ENCODE measurements around the gene SIGLEC11.
"Not testable (repeated sequence)": the region's sequence is repeated elsewhere in the genome, so short reads cannot be mapped to it uniquely, and the experiment has no call there.

The SIGLEC11 gene

GRCh38 chr19:49927526-49928264 lies 33.3 kb downstream of the SIGLEC11 start:
- Histone ChIP-seq H3K4me3 (ENCODE audit: low read length) (no peak overlapping the region), H3K36me3 (ENCODE audit: control insufficient read depth, insufficient read depth, low read length) (peaks cover 12% of the 10 kb centered on the region), H3K4me1 (ENCODE audit: control insufficient read depth, insufficient read depth, low read length) (peaks cover 5% of the 10 kb centered on the region), H3K27ac (ENCODE audit: low read depth, low read length) (no peak overlapping the region), H3K9ac (ENCODE audit: low read length) (no peak overlapping the region), H3K27me3 (ENCODE audit: control insufficient read depth, insufficient read depth, low read length) (no peaks in the 10 kb centered on the region)

GRCh38 chr19:49926515-49926914 lies 34.5 kb downstream of the SIGLEC11 start:
- H3K4me1 ChIP-seq (ENCODE audit: control insufficient read depth, insufficient read depth, low read length), result peaks cover 5% of the 10 kb centered on the region
- no peaks in the 10 kb centered on the region for H3K27me3 ChIP-seq (ENCODE audit: control insufficient read depth, insufficient read depth, low read length)
- H3K9ac ChIP-seq (ENCODE audit: low read length), result no peak overlapping the region
- H3K4me3 ChIP-seq (ENCODE audit: low read length), result no peak overlapping the region
- peaks cover 15% of the 10 kb centered on the region for H3K36me3 ChIP-seq (ENCODE audit: control insufficient read depth, insufficient read depth, low read length)
- no peak overlapping the region for H3K27ac ChIP-seq (ENCODE audit: low read depth, low read length)

GRCh38 chr19:49925486-49925885 lies 35.5 kb downstream of the SIGLEC11 start:
- peaks cover 15% of the 10 kb centered on the region for H3K36me3 ChIP-seq (ENCODE audit: control insufficient read depth, insufficient read depth, low read length)

GRCh38 chr19:49924881-49925210 lies 36.1 kb downstream of the SIGLEC11 start:
- H3K4me3 ChIP-seq (ENCODE audit: low read length); H3K27ac ChIP-seq (ENCODE audit: low read depth, low read length); H3K9ac ChIP-seq (ENCODE audit: low read length); H3K4me1 ChIP-seq (ENCODE audit: control insufficient read depth, insufficient read depth, low read length); H3K27me3 ChIP-seq (ENCODE audit: control insufficient read depth, insufficient read depth, low read length): not testable (repeated sequence)
- peaks cover 15% of the 10 kb centered on the region for H3K36me3 ChIP-seq (ENCODE audit: control insufficient read depth, insufficient read depth, low read length)

More at GRCh38 chr19:49925486-49925885, 35.5 kb downstream of the SIGLEC11 start:
- H3K27ac ChIP-seq (ENCODE audit: low read depth, low read length), result no peak overlapping the region
- peaks cover 5% of the 10 kb centered on the region for H3K4me1 ChIP-seq (ENCODE audit: control insufficient read depth, insufficient read depth, low read length)
- H3K9ac ChIP-seq (ENCODE audit: low read length), result no peak overlapping the region
- H3K27me3 ChIP-seq (ENCODE audit: control insufficient read depth, insufficient read depth, low read length), result no peaks in the 10 kb centered on the region
- H3K4me3 ChIP-seq (ENCODE audit: low read length), result no peak overlapping the region

- no peaks in the 10 kb centered on the region for H3K27me3 ChIP-seq (ENCODE audit: control insufficient read depth, insufficient read depth, low read length)
- peaks cover 5% of the 10 kb centered on the region for H3K4me1 ChIP-seq (ENCODE audit: control insufficient read depth, insufficient read depth, low read length)
Measured at GRCh38 chr19:49924004-49924880, 36.7 kb downstream of the SIGLEC11 start.

GRCh38 chr19:49923055-49924003 lies 37.6 kb downstream of the SIGLEC11 start:
- H3K4me3 ChIP-seq (ENCODE audit: low read length), result no peak overlapping the region
- H3K4me1 ChIP-seq (ENCODE audit: control insufficient read depth, insufficient read depth, low read length), result peaks cover 5% of the 10 kb centered on the region
- no peak overlapping the region for H3K27ac ChIP-seq (ENCODE audit: low read depth, low read length)
- peaks cover 15% of the 10 kb centered on the region for H3K36me3 ChIP-seq (ENCODE audit: control insufficient read depth, insufficient read depth, low read length)
- no peak overlapping the region for H3K9ac ChIP-seq (ENCODE audit: low read length)
- no peaks in the 10 kb centered on the region for H3K27me3 ChIP-seq (ENCODE audit: control insufficient read depth, insufficient read depth, low read length)

More at GRCh38 chr19:49924004-49924880, 36.7 kb downstream of the SIGLEC11 start:
- H3K4me3 ChIP-seq (ENCODE audit: low read length), result no peak overlapping the region
- H3K36me3 ChIP-seq (ENCODE audit: control insufficient read depth, insufficient read depth, low read length), result peaks cover 15% of the 10 kb centered on the region
- no peak overlapping the region for H3K27ac ChIP-seq (ENCODE audit: low read depth, low read length)
- H3K9ac ChIP-seq (ENCODE audit: low read length), result no peak overlapping the region

GRCh38 chr19:49921871-49922795 lies 38.8 kb downstream of the SIGLEC11 start:
- Histone ChIP-seq H3K36me3 (ENCODE audit: control insufficient read depth, insufficient read depth, low read length) (peaks cover 17% of the 10 kb centered on the region), H3K4me1 (ENCODE audit: control insufficient read depth, insufficient read depth, low read length) (no peaks in the 10 kb centered on the region), H3K9ac (ENCODE audit: low read length) (no peak overlapping the region), H3K27ac (ENCODE audit: low read depth, low read length) (no peak overlapping the region), H3K4me3 (ENCODE audit: low read length) (no peak overlapping the region), H3K27me3 (ENCODE audit: control insufficient read depth, insufficient read depth, low read length) (no peaks in the 10 kb centered on the region)

GRCh38 chr19:49920624-49921363 lies 40.2 kb downstream of the SIGLEC11 start:
- no peaks in the 10 kb centered on the region for H3K27me3 ChIP-seq (ENCODE audit: control insufficient read depth, insufficient read depth, low read length)
- H3K27ac ChIP-seq (ENCODE audit: low read depth, low read length), result no peak overlapping the region
- H3K4me3 ChIP-seq (ENCODE audit: low read length), result no peak overlapping the region
- peaks cover 19% of the 10 kb centered on the region for H3K36me3 ChIP-seq (ENCODE audit: control insufficient read depth, insufficient read depth, low read length)
- H3K9ac ChIP-seq (ENCODE audit: low read length), result no peak overlapping the region
- no peaks in the 10 kb centered on the region for H3K4me1 ChIP-seq (ENCODE audit: control insufficient read depth, insufficient read depth, low read length)

GRCh38 chr19:49918089-49918488 lies 42.9 kb downstream of the SIGLEC11 start:
- H3K27ac ChIP-seq (ENCODE audit: low read depth, low read length), result no peak overlapping the region

GRCh38 chr19:49916839-49917733 lies 43.9 kb downstream of the SIGLEC11 start:
- Histone ChIP-seq H3K4me3 (ENCODE audit: low read length) (no peak overlapping the region), H3K27me3 (ENCODE audit: control insufficient read depth, insufficient read depth, low read length) (no peaks in the 10 kb centered on the region), H3K27ac (ENCODE audit: low read depth, low read length) (no peak overlapping the region), H3K4me1 (ENCODE audit: control insufficient read depth, insufficient read depth, low read length) (no peaks in the 10 kb centered on the region), H3K9ac (ENCODE audit: low read length) (no peak overlapping the region), H3K36me3 (ENCODE audit: control insufficient read depth, insufficient read depth, low read length) (peaks cover 15% of the 10 kb centered on the region)

More at GRCh38 chr19:49918089-49918488, 42.9 kb downstream of the SIGLEC11 start:
- Histone ChIP-seq H3K27me3 (ENCODE audit: control insufficient read depth, insufficient read depth, low read length) (no peaks in the 10 kb centered on the region), H3K4me1 (ENCODE audit: control insufficient read depth, insufficient read depth, low read length) (no peaks in the 10 kb centered on the region), H3K9ac (ENCODE audit: low read length) (no peak overlapping the region), H3K36me3 (ENCODE audit: control insufficient read depth, insufficient read depth, low read length) (peaks cover 18% of the 10 kb centered on the region), H3K4me3 (ENCODE audit: low read length) (no peak overlapping the region)
